HG02642 (cell line): ENCODE measurements around the gene NFYC.

ENCODE experiments used
- ATAC-seq: cut with Tn5 transposase; IDR thresholded peaks from one replicate; pipeline ENCODE4 v1.9.1; 2021; ENCODE audit warnings: mild to moderate bottlenecking; ENCODE audit not compliant: unreplicated experiment, poor library complexity

The NFYC gene

DNA sequence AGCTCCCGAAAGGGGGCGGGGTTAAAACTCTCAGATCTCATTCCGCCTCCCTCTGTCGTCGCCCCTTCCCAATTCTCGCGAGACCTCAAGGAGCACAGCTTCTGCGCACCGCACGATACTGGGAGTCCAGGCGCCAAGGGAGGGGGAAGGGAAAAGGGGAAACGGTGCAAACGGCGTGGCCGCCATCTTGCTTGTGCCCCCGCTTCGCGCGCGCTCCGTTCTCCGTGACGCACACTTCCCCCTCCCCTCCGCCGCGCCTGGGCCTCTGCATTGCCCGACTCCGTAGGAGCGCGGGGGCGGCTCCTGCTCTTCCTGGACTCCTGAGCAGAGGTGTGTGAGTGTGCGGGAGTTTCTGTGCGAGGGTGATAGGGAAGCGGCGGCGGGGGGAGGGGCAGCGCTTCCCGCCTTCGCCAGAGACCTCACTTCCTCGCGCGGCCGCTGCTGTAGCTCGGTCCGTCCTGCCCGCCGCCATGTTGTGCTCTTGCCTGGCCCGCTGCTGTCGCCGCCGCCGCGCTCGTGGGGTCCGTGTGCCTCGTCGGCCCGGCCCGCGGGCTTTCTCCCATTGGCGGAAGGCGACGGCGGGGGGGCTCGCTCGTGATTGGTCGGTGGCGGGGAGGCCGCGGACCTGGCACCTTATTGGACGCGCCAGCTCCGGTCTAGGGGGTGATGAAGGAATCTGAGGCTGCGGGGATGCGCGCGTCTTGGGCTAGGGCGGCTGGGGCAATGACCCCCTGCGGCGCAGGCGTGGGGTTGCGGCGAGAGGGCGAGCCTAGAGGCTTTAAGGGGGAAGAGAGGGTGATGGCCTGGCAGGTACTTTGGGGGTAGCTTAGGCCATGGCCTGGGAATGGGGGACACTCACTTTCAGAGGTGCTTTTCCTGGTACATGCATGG, at the start of gene NFYC:
Gene NFYC, plus strand, starts transcription at position 167 of the 891 bp plus-strand sequence. CDS start 47,140 bp downstream, outside the sequence.
- ATAC-seq = peak; percentile 84

DNA sequence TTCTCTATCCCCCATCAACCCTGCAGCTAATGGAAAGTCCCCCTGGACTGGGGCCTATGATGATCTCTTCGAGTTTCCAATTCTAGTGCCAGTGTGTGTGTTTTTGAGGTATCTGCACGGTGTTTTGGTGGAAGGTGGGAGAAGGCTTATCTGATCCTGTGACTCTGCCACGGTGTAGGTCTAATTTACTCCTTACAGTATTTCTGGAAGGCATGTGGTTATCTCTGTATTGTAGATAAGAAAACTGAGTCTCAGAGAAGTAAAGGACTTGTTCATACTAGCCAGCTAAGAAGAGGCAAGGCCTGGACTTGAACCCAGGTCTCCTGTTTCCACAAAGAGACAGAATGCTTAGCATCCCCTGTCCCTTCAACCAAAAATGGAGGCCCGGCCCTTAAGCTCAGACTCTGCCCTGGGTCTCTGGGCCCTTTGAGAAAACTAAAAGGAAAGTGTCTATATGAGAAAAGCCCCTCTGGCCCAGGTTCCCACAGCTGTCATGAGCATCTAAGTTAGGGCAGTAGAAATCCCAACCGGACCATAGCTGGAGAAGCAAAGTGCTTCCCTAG, 46.3 kb upstream of the NFYC start:
- ATAC-seq = no peak

DNA sequence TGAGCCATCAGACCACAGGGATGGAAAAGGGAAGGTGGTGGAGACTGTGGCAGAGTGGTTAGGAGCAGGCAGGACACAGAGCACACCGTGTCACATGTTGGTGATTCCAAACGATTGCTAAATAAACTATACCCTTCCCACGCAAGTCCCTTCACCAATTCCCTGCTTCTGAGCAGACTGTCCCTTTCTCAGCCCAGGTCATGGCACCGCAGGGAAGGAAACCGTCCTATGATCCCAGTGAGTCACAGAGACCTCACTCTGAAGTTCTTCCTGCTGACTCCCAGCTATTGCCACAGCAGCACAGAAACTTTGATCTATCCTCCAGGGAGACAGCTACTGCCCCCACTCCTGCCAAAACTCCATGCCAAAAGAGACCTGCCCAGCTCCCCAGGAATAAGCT, 45.2 kb upstream of the NFYC start:
- ATAC-seq = no peak

DNA sequence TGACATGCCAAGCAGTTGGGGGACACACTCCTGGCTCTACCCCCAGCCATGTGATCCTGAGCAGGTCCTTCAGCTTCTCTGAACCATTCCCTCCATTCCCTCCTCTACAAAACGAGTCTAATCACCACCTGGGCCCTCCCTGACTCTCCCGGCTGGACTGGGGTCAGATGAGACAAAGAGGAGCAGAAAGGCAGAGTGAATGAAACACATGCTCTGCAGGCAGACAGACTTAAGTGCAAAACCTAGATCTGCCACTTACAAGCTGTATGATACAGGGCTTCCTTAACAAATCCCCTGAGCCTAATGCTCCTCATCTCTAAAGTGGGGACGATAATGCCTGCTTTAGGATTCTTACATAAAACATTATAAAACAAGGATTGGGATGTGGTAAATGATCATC, 43.3 kb upstream of the NFYC start:
- ATAC-seq = no peak

DNA sequence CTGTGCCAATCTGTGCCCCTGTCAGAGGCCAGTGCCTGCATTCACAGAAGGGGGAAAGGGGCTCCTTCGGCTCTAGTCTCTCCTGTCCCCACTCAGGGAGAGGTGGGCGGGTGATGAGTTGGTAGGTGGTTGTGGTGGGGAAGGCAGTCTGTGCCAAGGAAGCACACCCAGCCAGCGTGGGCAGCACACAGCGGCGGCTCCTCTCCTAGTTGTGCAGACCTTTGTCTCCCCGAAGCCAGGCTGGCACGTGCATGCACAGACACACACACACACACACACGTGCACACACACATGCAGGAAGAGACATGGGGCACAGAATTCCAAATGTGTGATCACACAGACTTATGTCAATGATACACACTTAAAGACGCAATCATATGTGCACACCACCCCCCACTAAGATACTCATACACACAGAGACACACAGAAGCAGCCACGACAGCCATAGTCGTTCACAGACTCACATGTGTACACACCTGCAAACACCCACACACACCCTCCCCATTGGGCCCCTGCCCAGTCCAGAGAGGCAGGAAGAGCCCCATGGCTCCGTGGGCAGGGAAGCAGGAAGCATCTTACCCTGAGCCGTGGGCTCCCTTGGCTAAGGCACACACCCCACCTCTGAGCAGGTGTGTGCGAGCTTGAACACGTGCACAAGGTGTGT, 42.4 kb upstream of the NFYC start:
- ATAC-seq = no peak

GRCh38 chr1:40649592-40649930, 41.9 kb upstream of the NFYC start:
- no peak for ATAC-seq

GRCh38 chr1:40650075-40650474, 41.4 kb upstream of the NFYC start:
- no peak for ATAC-seq

DNA sequence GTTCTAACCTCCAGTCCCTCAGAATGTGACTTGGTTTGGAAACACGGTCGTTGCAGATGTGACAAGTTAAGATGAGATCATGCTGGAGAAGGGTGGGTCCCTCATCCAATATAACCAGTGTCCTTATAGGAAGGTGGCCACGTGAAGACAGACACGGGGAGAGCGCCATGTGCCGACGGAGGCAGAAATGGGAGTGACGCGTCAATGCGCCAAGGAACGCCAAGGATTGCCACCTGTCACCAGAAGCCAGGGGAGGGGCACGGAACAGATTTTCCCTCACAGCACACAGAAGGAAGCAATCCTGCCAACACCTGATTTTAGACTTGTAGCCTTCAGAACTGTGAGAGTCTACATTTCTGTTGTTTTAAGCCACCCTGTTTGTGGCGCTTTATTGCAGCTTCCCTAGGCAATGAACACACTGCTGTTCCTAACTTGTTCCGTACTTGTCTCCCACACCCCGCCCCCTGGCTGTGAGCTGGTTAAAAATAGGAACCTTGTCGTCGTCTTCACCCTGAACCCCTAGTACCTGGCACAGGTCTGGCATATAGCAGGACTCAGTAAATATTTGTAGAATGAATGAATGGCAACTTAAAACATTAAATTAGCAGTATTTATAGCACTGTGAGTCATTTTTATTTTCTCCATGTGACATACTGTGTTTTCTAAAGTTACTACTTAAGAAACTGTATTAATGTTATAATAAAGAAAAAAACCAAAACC, 40.2 kb upstream of the NFYC start:
- no peak for ATAC-seq

GRCh38 chr1:40652468-40652867, 39.0 kb upstream of the NFYC start:
- ATAC-seq = no peak

DNA sequence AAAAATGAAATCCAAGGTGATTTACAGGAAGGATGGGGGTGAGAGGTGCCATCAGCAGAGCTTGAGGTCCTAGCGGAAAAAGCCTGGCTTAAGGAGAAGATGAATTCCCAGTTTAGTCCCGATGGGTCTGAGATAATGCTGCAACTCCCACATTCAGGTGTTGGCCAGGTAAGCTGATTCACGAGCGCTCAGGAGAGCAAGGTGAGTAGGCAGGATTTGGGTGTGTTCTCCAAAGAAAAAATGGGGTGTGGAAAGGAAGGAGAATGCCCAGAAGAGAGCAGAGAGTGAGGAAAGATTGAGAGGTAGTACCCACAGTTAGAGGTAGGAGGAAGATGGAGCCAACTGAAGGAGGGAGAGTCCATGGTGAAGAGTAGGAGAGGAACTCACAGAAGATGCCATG, 38.5 kb upstream of the NFYC start:
- ATAC-seq = no peak

DNA sequence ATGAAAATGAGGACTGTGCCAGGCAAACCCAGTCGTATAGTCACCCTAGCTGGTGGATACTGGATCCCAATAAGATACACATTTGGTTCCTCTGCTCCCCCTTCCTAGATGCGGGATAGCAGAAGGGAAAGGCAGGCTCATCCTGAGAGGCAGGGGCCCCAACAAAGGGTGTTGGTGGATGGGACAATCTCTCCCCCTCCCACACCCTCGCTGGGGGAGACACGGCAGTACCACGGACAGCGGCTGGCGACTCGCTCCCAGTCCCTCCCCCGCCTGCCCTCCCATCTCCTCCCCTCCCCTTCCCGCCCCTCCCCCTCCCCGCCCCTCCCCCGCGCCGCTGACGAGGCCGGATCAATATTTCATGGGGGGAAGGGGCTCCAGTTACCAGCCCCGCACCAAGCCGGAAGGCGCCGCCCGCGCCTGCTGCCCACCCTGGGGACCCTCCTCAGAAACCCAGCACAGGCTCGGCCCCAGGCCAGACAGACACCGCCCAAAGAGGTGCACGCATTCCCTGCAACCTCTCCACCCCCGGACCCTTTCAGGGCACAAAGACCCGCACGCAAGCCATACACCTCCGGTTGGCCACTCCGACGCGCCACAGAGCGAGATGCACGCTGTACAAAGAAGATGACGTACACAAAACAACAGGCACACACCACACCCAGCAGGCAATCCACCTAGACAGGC, 37.5 kb upstream of the NFYC start:
- no peak for ATAC-seq

DNA sequence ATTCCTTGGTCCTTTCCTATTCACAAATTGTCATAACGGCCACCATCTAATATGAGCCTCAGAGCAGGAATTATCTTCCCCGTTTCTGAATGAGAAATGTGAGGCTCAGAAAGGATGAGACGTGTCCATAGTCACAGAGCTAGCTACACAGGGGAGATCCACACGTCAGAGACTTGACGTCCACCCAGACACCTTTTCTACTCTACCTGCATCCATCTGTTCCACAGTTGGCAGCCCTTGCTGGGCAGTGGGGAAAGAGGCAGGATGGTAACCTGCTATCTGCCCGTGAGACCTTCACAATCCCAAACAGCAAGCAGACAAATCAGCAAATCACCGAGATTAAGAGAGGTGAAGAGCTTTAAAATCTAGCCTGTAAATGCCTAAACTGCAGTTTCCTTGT, 34.5 kb upstream of the NFYC start:
- no peak for ATAC-seq

DNA sequence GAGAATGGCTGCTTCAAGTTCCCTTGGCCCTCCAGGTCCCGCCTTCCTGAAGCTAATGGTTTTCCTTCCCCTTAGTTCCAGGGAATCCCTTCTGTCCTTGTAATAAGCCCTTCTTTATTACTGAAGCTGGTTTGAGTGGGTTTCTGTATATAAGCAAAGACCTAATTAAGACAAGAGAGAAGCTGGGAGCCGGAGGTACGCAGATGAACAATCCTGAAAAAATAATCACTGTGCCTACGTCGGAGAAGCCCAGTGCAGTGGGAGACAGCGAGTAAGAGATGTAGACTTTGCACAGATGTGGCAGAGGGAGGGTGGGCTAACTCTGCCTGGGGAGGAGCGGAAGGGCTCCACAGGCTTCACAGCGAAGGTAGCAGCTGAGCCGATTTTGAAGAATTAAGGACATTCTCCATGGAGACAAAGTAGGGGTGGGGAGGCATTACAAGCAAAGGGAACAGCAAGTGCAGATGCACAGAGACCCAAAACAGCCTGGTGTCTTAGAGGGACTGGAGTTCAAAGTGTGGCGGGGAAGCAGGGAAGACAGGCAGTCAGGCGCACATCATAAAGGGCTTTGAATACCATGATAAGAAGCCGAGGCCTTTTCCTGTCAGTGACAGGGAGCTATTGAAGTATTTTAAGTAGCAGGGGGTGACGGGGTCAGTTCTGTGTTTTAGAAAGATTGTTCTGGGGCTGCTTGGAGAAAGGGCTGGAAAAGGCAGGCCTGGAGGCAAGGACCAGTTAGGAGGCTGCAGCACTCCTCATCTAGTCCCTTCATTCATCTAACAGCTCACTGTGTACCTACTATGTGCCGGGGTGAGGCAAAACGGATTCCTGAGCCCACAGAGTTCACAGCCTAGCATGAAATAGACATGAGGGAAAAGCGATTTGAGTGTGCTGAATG, 32.5 kb upstream of the NFYC start:
- ATAC-seq = no peak

DNA sequence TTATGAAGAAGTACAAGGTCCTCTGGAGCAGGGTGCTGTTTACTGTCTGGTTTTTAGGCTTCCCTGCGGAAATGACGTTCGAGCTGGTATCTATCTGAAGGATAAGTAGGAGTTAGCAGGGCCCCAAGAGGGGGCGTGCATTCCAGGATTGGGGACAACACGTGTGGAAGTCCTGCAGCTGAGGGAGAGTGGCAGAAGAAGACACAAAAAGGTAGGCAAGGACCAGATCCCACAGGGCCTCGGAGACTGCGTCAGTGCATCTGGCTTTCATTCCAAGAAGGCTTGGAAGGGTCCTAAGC, 31.9 kb upstream of the NFYC start:
- no peak for ATAC-seq

DNA sequence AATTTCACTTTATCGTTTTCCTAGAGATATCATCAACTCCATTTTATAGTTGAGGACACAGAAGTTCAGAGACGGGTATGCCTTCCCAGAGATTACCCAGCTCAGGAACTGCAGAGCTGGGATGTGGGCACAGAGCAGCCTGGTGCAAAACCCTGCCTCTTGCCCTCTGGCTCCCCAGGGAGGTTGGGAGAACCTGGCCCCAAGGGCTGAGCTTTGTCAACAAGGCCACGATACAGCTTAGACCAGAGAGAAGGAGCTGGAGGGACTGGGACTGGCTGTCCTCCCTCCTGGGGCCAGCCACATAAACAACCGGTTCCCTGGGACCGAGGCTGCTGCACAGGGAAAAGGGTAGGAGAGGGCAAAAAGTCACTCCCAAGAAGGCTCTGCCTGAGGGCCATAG, 29.8 kb upstream of the NFYC start:
- no peak for ATAC-seq

DNA sequence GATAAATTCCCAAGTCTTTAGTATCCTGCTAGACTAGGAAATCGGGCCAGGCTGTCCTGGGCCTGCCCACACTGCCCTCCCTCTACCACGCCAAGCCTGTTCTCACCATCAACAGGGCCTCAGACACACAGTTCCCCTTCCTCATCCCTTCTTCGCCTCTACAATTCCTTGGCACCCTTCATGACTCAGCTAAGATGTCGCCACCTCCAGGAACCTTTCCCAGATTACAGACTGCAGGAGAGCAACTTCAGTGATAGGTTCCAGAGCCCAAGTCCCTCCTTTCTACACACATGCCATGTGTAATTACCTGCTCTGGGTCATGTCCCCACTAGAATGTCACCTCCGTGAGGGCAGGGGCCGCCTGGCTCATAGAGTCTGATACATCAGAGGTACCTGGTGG, 29.4 kb upstream of the NFYC start:
- ATAC-seq = no peak

DNA sequence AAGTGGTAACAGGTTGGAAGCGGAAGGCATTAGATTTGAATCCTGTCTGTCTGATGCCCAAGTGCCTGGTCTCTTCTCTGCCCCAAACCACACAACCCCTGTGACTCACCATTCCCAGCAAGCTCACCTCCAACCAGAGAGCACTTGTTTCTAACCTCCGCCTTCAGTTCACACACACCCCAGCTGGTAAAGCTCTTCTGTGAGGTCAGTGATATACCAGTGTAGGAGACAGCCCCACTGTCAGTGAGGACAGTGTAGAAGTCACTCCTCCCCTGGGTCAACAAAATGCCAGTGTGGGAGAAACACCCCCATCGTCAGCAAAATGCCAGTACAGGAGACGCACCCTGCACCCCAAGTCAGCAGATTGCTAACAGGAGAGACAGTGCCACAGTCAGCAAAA, 28.6 kb upstream of the NFYC start:
- ATAC-seq = no peak

GRCh38 chr1:40663324-40664166, 28.0 kb upstream of the NFYC start:
- no peak for ATAC-seq

DNA sequence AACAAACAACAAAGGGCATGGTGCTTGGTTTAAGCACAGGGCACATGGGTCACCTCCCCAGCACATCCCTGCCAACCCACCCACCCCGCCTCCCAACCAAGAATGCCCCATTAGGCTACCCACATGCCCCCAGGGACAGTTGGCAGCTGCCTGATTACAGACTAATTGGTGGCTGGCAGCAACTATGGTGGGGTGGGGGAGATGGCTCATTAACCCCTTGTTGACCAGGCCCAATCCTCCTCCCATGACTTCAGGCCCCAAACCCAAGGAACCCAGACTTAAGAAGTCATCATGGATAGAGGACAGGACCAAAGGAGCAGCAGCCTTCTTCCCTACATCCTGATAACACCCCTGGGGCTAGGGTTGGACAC, 27.4 kb upstream of the NFYC start:
- ATAC-seq = no peak
